ENCODE measurements around the gene LIN37.
"Not testable (repeated sequence)": the region's sequence is repeated elsewhere in the genome, so short reads cannot be mapped to it uniquely, and the experiment has no call there.

Gene LIN37

GRCh38 chr19:35752746-35753350, 4.5 kb downstream of the LIN37 start:
- no peak for DNase-seq (ENCODE audit: low read depth in 2 of 2)

GRCh38 chr19:35753634-35754369, 5.4 kb downstream of the LIN37 start:
- DNase-seq (ENCODE audit: low read depth in 2 of 2) = no peak

- no peak for DNase-seq (ENCODE audit: low read depth in 2 of 2)
Measured at GRCh38 chr19:35754370-35755130, 6.2 kb downstream of the LIN37 start.

- DNase-seq (ENCODE audit: low read depth in 2 of 2) = no peak
Measured at GRCh38 chr19:35755131-35755549, 6.8 kb downstream of the LIN37 start.

GRCh38 chr19:35755550-35756376, 7.4 kb downstream of the LIN37 start:
- DNase-seq (ENCODE audit: low read depth in 2 of 2) = no peak

GRCh38 chr19:35756377-35757230, 8.2 kb downstream of the LIN37 start, which contains the start of gene HSPB6:
HSPB6 (minus strand) TSS chr19:35757029; CDS start chr19:35757008, 21 bp downstream.
- no peak for DNase-seq (ENCODE audit: low read depth in 2 of 2)

GRCh38 chr19:35757231-35757748, 8.9 kb downstream of the LIN37 start:
- DNase-seq (ENCODE audit: low read depth in 2 of 2) = peak; percentile 84

GRCh38 chr19:35757749-35758608, 9.6 kb downstream of the LIN37 start, which contains the start of gene PROSER3:
PROSER3 (plus strand) TSS chr19:35758176; CDS start chr19:35758216, 40 bp downstream.
- DNase-seq (ENCODE audit: low read depth in 2 of 2) = peak; percentile 99 to 100

- no peak for DNase-seq (ENCODE audit: low read depth in 2 of 2)
Measured at GRCh38 chr19:35759697-35760096, 11.3 kb downstream of the LIN37 start.

GRCh38 chr19:35760711-35761349, 12.5 kb downstream of the LIN37 start:
- no peak for DNase-seq (ENCODE audit: low read depth in 2 of 2)

- no peak for DNase-seq (ENCODE audit: low read depth in 2 of 2)
Measured at GRCh38 chr19:35764432-35765315, 16.3 kb downstream of the LIN37 start.

- no peak for DNase-seq (ENCODE audit: low read depth in 2 of 2)
Measured at GRCh38 chr19:35766571-35767104, 18.3 kb downstream of the LIN37 start.

GRCh38 chr19:35767288-35768081, 19.1 kb downstream of the LIN37 start:
- DNase-seq (ENCODE audit: low read depth in 2 of 2) = no peak

- no peak for DNase-seq (ENCODE audit: low read depth in 2 of 2)
Measured at GRCh38 chr19:35768082-35768421, 19.7 kb downstream of the LIN37 start.

- not testable (repeated sequence) for DNase-seq (ENCODE audit: low read depth in 2 of 2)
Measured at GRCh38 chr19:35772362-35772761, 24.0 kb downstream of the LIN37 start.

GRCh38 chr19:35773020-35773806, 24.8 kb downstream of the LIN37 start:
- no peak for DNase-seq (ENCODE audit: low read depth in 2 of 2)
